ENCODE measurements around the gene STARD8. TPM values are rescaled to one million over a fixed set of nuclear protein-coding genes. Genes with fewer than 3 reads are reported as not detected.
"Not testable (repeated sequence)": the region's sequence is repeated elsewhere in the genome, so short reads cannot be mapped to it uniquely, and the experiment has no call there.

The STARD8 gene
- total RNA-seq, 1 donor from 2014 or later: 9.9 TPM

DNA sequence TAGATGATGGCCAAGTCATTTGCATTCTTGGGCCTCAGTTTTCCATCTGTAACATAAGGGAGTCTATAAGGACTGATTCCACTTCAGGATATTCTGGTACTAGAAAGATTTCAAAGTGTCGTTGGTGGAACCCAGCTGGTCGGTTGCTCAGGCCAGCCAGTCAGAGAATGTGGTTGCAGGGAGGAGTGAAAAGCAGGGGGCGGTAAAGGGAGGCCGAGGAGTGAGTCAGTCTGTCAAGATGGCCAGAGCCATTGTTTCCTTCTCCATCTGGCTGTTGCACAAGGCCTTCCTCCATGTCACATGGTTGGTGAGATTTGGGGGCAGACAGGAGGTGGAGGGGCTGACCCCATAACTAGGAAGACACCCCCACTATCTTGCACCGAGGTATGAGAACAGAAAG is 38.2 kb downstream of the STARD8 start:
- Mint-ChIP-seq H3K4me3 (peak overlapping the region; percentile 48), H3K27ac (no peak overlapping the region), H3K36me3 (no peaks in the 10 kb centered on the region), H3K9me3 (no peaks in the 10 kb centered on the region), H3K27me3 (peaks cover 14% of the 10 kb centered on the region), H3K4me1 (ENCODE audit: unreplicated experiment) (peaks cover 20% of the 10 kb centered on the region)
- TF ChIP-seq, protein P1, sequence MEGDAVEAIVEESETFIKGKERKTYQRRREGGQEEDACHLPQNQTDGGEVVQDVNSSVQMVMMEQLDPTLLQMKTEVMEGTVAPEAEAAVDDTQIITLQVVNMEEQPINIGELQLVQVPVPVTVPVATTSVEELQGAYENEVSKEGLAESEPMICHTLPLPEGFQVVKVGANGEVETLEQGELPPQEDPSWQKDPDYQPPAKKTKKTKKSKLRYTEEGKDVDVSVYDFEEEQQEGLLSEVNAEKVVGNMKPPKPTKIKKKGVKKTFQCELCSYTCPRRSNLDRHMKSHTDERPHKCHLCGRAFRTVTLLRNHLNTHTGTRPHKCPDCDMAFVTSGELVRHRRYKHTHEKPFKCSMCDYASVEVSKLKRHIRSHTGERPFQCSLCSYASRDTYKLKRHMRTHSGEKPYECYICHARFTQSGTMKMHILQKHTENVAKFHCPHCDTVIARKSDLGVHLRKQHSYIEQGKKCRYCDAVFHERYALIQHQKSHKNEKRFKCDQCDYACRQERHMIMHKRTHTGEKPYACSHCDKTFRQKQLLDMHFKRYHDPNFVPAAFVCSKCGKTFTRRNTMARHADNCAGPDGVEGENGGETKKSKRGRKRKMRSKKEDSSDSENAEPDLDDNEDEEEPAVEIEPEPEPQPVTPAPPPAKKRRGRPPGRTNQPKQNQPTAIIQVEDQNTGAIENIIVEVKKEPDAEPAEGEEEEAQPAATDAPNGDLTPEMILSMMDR (conservative IDR thresholded peaks at IDR 0.05): no peak
- no peak for DNase-seq (ENCODE audit: extremely low spot score, unreplicated experiment)

DNA sequence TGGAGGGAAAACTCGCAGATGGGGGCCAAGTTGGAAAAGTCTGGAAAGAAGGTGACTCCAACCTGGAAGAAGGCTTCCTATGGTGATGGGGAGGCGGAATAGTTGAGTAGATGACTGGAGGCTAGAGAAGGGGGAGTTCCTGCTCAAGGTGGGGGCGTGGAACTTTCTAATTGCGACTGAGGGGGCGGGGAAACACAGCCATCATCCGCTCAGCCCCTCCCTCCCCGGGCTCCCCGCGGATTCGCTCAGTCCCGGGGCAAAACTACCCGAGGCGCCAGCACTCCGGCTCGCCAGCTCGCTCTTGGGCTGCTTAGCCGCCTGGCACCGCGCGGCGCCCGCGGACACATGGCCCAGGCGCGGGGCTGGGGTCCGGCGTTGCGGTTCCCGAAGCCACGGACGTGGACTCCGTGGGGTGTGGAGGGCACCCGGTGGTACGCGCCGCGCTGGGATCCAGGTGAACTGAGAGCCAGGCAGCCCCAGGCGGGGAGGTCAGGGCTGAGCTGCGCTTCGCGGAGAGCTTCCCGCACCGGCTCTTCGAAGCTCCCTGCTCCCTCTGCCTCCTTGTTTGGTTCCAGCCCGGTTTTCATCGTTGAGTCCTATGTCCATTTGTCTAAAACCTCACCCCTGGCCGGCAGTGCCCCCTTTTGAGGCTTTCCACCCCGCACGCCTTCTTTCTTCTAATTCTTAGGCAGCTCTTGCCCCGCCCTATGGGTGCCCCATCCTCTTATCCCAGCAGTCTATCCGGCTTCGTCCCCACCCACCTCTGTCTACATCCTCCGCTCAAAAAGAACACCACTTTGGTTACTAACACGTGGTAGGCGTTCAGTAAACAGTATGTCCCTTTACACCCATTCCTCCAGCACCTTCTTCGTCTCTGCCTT is 38.9 kb downstream of the STARD8 start:
- H3K27ac Mint-ChIP-seq: peak overlapping the region; percentile 43
- DNase-seq (ENCODE audit: extremely low spot score, unreplicated experiment): no peak

DNA sequence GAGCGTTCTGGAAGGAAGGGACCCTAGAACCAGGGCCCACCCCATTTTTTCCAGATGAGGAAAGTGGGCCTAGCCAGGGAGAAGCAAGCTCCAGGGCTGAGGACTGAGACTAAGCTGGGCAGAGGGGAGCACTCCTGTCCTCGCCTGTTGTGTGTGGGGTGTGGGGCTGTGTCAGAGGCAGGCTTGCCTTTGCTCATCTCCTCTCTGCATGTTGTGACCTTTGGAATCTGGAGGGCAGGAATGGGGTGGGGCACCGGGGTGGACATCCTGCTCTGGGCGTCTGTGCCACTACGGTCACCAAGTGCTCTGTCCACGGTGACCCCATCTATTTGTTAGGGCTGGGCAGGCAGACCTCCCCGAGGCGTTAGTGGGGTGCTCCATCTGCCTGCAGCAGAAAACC is 41.5 kb downstream of the STARD8 start:
- not testable (repeated sequence) for H3K36me3 Mint-ChIP-seq; H3K27ac Mint-ChIP-seq; H3K4me3 Mint-ChIP-seq; H3K9me3 Mint-ChIP-seq; DNase-seq (ENCODE audit: extremely low spot score, unreplicated experiment)
- H3K27me3 Mint-ChIP-seq: peaks cover 14% of the 10 kb centered on the region
- peaks cover 17% of the 10 kb centered on the region for H3K4me1 Mint-ChIP-seq (ENCODE audit: unreplicated experiment)

More for the DNA sequence above, 38.9 kb downstream of the STARD8 start:
- peaks cover 14% of the 10 kb centered on the region for H3K27me3 Mint-ChIP-seq
- no peaks in the 10 kb centered on the region for H3K36me3 Mint-ChIP-seq
- H3K4me1 Mint-ChIP-seq (ENCODE audit: unreplicated experiment): peaks cover 20% of the 10 kb centered on the region
- no peaks in the 10 kb centered on the region for H3K9me3 Mint-ChIP-seq
- H3K4me3 Mint-ChIP-seq: peak overlapping the region; percentile 84
- TF ChIP-seq, protein P1 (conservative IDR thresholded peaks at IDR 0.05): no peak

DNA sequence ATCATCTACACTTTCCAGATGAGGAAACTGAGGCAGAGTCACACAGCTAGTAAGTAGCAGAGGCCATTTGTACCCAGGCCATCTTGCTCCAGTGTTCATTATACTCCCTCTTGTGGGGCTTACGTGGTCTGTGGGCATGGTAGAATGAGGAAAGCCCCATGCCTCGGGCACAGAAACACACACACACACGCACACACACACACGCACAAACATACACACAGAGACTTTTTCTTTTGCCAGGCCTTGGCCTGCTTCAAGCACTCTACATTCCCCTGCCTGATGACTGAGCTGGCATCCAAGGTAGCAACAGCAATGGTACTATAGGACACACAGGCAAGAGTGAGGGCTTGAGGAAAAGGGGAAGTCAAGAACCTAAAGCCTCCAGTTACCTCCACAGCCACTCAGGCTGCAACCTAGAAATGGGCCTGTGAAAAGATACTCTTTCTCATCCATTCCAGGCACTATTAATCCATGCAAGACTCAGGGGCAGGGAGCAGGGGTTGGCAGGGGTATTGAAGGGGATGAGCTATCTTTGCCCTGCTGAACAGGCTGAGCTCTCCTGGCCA is 43.6 kb downstream of the STARD8 start:
- peaks cover 10% of the 10 kb centered on the region for H3K4me1 Mint-ChIP-seq (ENCODE audit: unreplicated experiment)
- peaks cover 13% of the 10 kb centered on the region for H3K27me3 Mint-ChIP-seq
- TF ChIP-seq, protein P1 (conservative IDR thresholded peaks at IDR 0.05): no peak
- no peaks in the 10 kb centered on the region for H3K36me3 Mint-ChIP-seq
- no peak for DNase-seq (ENCODE audit: extremely low spot score, unreplicated experiment)
- no peak overlapping the region for H3K4me3 Mint-ChIP-seq
- H3K27ac Mint-ChIP-seq: no peak overlapping the region
- no peaks in the 10 kb centered on the region for H3K9me3 Mint-ChIP-seq

DNA sequence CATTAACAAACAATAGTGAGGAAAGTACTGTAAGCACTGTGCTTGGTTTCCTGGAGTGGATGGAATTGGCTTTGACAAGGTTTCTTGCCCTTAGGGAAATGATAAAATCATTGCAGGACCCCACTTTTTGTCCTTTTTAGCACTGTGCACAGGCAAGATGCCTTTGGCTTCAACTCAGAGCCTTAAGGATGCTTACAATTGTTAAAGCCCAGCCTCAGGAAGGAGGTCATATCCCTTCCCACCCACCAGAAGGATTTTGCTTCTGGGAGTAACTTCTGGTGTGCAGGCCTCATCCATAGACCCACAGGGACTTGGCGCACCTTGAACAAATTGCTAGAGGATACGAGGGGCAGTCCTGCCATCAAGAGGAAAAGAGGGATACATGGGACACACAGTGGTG is 44.5 kb downstream of the STARD8 start:
- Mint-ChIP-seq H3K27ac (no peak overlapping the region), H3K9me3 (no peaks in the 10 kb centered on the region), H3K4me3 (no peak overlapping the region), H3K36me3 (no peaks in the 10 kb centered on the region), H3K27me3 (peaks cover 9% of the 10 kb centered on the region), H3K4me1 (ENCODE audit: unreplicated experiment) (peaks cover 5% of the 10 kb centered on the region)
- TF ChIP-seq, protein P1 (conservative IDR thresholded peaks at IDR 0.05): no peak
- no peak for DNase-seq (ENCODE audit: extremely low spot score, unreplicated experiment)

DNA sequence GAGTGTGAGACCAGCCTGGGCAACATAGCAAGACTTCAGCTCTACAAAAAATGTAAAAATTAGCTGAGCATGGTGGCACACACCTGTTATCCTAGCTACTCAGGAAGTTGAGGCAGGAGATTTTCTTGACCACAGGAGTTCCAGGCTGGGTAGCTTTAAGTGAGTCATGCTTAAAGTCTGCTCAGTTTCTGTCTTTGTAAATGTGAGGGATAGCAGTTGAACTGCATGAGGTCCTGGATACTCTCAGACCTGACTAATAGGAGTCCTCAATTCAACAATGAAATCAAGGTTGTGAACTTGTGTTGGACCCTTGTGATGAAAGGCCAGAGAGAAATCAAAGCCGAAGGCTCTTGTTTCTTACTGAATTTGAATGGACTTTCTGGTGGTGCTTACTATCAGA is 45.2 kb downstream of the STARD8 start:
- no peak for DNase-seq (ENCODE audit: extremely low spot score, unreplicated experiment)
- no peaks in the 10 kb centered on the region for H3K9me3 Mint-ChIP-seq
- TF ChIP-seq, protein P1 (conservative IDR thresholded peaks at IDR 0.05): no peak
- peaks cover 5% of the 10 kb centered on the region for H3K27me3 Mint-ChIP-seq
- H3K36me3 Mint-ChIP-seq: no peaks in the 10 kb centered on the region
- H3K4me1 Mint-ChIP-seq (ENCODE audit: unreplicated experiment): no peaks in the 10 kb centered on the region
- no peak overlapping the region for H3K27ac Mint-ChIP-seq
- H3K4me3 Mint-ChIP-seq: no peak overlapping the region

All from type B pancreatic cell (in vitro differentiated cells).